ENCODE data around the gene CHAC1.

The CHAC1 gene

GRCh38 chr15:40969363-40969762 lies 16.1 kb downstream of the CHAC1 start:
- H4K20me1 ChIP-seq (ENCODE audit: control insufficient read depth, insufficient read depth, low read depth, low read length), result no peaks in the 10 kb centered on the region
- H3K27ac ChIP-seq (ENCODE audit: low read depth, low read length), result no peak overlapping the region
- H3F3A ChIP-seq (ENCODE audit: control insufficient read depth, insufficient read depth), result peaks cover 4% of the 10 kb centered on the region; the same call in 1 of the 2 replicates
- H3K9me2 ChIP-seq (replicated peaks; ENCODE audit: control insufficient read depth, low read length), result no peaks in the 10 kb centered on the region
- TF ChIP-seq, protein P1, sequence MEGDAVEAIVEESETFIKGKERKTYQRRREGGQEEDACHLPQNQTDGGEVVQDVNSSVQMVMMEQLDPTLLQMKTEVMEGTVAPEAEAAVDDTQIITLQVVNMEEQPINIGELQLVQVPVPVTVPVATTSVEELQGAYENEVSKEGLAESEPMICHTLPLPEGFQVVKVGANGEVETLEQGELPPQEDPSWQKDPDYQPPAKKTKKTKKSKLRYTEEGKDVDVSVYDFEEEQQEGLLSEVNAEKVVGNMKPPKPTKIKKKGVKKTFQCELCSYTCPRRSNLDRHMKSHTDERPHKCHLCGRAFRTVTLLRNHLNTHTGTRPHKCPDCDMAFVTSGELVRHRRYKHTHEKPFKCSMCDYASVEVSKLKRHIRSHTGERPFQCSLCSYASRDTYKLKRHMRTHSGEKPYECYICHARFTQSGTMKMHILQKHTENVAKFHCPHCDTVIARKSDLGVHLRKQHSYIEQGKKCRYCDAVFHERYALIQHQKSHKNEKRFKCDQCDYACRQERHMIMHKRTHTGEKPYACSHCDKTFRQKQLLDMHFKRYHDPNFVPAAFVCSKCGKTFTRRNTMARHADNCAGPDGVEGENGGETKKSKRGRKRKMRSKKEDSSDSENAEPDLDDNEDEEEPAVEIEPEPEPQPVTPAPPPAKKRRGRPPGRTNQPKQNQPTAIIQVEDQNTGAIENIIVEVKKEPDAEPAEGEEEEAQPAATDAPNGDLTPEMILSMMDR (IDR thresholded peaks at IDR 0.05; ENCODE audit: low read depth, low read length, poor library complexity, severe bottlenecking), result no peak
- TF ChIP-seq EZH2phosphoT487 (IDR thresholded peaks at IDR 0.05; ENCODE audit: borderline replicate concordance, low read length), result no peak
- H3K79me2 ChIP-seq (ENCODE audit: control insufficient read depth, low read length), result no peaks in the 10 kb centered on the region
- H3K9me3 ChIP-seq (ENCODE audit: control insufficient read depth, insufficient read depth, low read length), result no peaks in the 10 kb centered on the region
- peaks cover 3% of the 10 kb centered on the region; the same call in 1 of the 2 replicates for H3K27me3 ChIP-seq (ENCODE audit: control insufficient read depth, low read length)
- no peaks in the 10 kb centered on the region for H3K4me1 ChIP-seq (ENCODE audit: control insufficient read depth, low read length)
- no peak overlapping the region for H3K4me2 ChIP-seq (ENCODE audit: low read length)
- H3K36me3 ChIP-seq (ENCODE audit: control insufficient read depth, low read length), result no peaks in the 10 kb centered on the region
- H3K4me3 ChIP-seq (ENCODE audit: low read length), result no peak overlapping the region

- Histone ChIP-seq H3F3A (ENCODE audit: control insufficient read depth, insufficient read depth) (peaks cover 4% of the 10 kb centered on the region; the same call in 1 of the 2 replicates), H3K36me3 (ENCODE audit: control insufficient read depth, low read length) (peaks cover 30% of the 10 kb centered on the region), H3K4me1 (ENCODE audit: control insufficient read depth, low read length) (no peaks in the 10 kb centered on the region), H3K79me2 (ENCODE audit: control insufficient read depth, low read length) (no peaks in the 10 kb centered on the region), H3K27me3 (ENCODE audit: control insufficient read depth, low read length) (no peaks in the 10 kb centered on the region), H3K9me3 (ENCODE audit: control insufficient read depth, insufficient read depth, low read length) (no peaks in the 10 kb centered on the region), H3K27ac (ENCODE audit: low read depth, low read length) (no peak overlapping the region), H4K20me1 (ENCODE audit: control insufficient read depth, insufficient read depth, low read depth, low read length) (no peaks in the 10 kb centered on the region), H3K9me2 (replicated peaks; ENCODE audit: control insufficient read depth, low read length) (no peaks in the 10 kb centered on the region), H3K4me3 (ENCODE audit: low read length) (no peak overlapping the region), H3K4me2 (ENCODE audit: low read length) (no peak overlapping the region)
- TF ChIP-seq, protein P1 (IDR thresholded peaks at IDR 0.05; ENCODE audit: low read depth, low read length, poor library complexity, severe bottlenecking), result no peak
- no peak for TF ChIP-seq EZH2phosphoT487 (IDR thresholded peaks at IDR 0.05; ENCODE audit: borderline replicate concordance, low read length)
Observed at GRCh38 chr15:40974879-40975278, 21.6 kb downstream of the CHAC1 start.

DNA sequence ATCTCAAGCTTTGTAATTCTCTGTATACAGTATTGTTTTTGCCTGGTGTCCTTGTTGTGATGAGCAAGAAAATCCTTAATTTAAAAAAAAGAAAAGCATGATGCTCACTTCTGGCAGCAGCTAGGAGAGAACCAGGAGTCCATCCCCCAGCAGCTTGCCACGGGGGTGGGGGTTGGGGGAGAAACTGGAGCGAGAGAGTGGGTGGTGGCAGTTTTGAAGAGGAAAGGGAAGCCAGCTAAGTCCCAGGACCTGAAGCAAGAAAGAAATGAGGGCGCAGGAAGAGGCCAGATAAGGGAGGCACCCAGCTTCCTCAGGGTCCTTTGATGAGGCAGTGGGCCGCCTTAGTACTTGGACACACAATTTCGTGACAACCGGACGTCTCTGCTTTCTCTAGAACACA lies 23.5 kb downstream of the CHAC1 start:
- no peak overlapping the region for H3K27ac ChIP-seq (ENCODE audit: low read depth, low read length)
- H3K36me3 ChIP-seq (ENCODE audit: control insufficient read depth, low read length), result peaks cover 49% of the 10 kb centered on the region
- no peaks in the 10 kb centered on the region for H3K9me2 ChIP-seq (replicated peaks; ENCODE audit: control insufficient read depth, low read length)
- H3K4me3 ChIP-seq (ENCODE audit: low read length), result no peak overlapping the region
- no peak overlapping the region for H3K4me2 ChIP-seq (ENCODE audit: low read length)
- H4K20me1 ChIP-seq (ENCODE audit: control insufficient read depth, insufficient read depth, low read depth, low read length), result no peaks in the 10 kb centered on the region
- no peaks in the 10 kb centered on the region for H3K4me1 ChIP-seq (ENCODE audit: control insufficient read depth, low read length)
- no peaks in the 10 kb centered on the region for H3K27me3 ChIP-seq (ENCODE audit: control insufficient read depth, low read length)
- no peaks in the 10 kb centered on the region for H3K9me3 ChIP-seq (ENCODE audit: control insufficient read depth, insufficient read depth, low read length)
- no peaks in the 10 kb centered on the region for H3F3A ChIP-seq (ENCODE audit: control insufficient read depth, insufficient read depth)
- no peaks in the 10 kb centered on the region for H3K79me2 ChIP-seq (ENCODE audit: control insufficient read depth, low read length)
- TF ChIP-seq, protein P1 (IDR thresholded peaks at IDR 0.05; ENCODE audit: low read depth, low read length, poor library complexity, severe bottlenecking), result no peak
- no peak for TF ChIP-seq EZH2phosphoT487 (IDR thresholded peaks at IDR 0.05; ENCODE audit: borderline replicate concordance, low read length)

Data from DOHH2 (cell line).